Hepatocyte (in vitro differentiated cells): Measurements from ENCODE around the gene RPN2. TPM values are rescaled to one million over a fixed set of nuclear protein-coding genes. Genes with fewer than 3 reads are reported as not detected.

Source experiments
- DNase-seq: peaks from one replicate; pipeline ENCODE4 v3.0.0-alpha.2; 2016; ENCODE audit warnings: low spot score
- H2AFZ ChIP-seq: fragments of 200-600 bp; sonication (generic); 2 replicates; pipeline ENCODE4 v1.6.0; 2016; ENCODE audit warnings: antibody characterized with exemption, mild to moderate bottlenecking
- H3K27ac ChIP-seq: fragments of 200-600 bp; sonication (generic); 2 replicates; pipeline ENCODE4 v1.5.1; 2016; ENCODE audit warnings: mild to moderate bottlenecking
- H3K27me3 ChIP-seq: fragments of 200-600 bp; sonication (generic); 2 replicates; pipeline ENCODE4 v1.6.1; 2016
- H3K36me3 ChIP-seq: fragments of 200-600 bp; sonication (generic); replicated peaks from 2 replicates; pipeline ENCODE4 v1.5.1; 2016; ENCODE audit warnings: low read depth; ENCODE audit not compliant: insufficient read depth
- H3K4me1 ChIP-seq: fragments of 200-600 bp; sonication (generic); 2 replicates; pipeline ENCODE4 v1.5.1; 2016; ENCODE audit warnings: mild to moderate bottlenecking, moderate library complexity; ENCODE audit not compliant: insufficient read depth
- H3K4me2 ChIP-seq: fragments of 200-600 bp; sonication (generic); 2 replicates; pipeline ENCODE4 v1.6.0; 2016
- H3K4me3 ChIP-seq: fragments of 200-600 bp; sonication (generic); 2 replicates; pipeline ENCODE4 v1.5.1; 2016; ENCODE audit warnings: mild to moderate bottlenecking
- H3K79me2 ChIP-seq: fragments of 200-600 bp; sonication (generic); 2 replicates; pipeline ENCODE4 v1.6.0; 2017; ENCODE audit warnings: mild to moderate bottlenecking
- H3K9me2 ChIP-seq: fragments of 200-600 bp; sonication (generic); replicated peaks from 2 replicates; pipeline ENCODE4 v1.6.0; 2017; ENCODE audit warnings: mild to moderate bottlenecking; ENCODE audit not compliant: insufficient read depth
- H3K9me3 ChIP-seq: fragments of 200-600 bp; sonication (generic); 2 replicates; pipeline ENCODE4 v1.5.1; 2016; ENCODE audit warnings: low read depth, mild to moderate bottlenecking
- H4K20me1 ChIP-seq: fragments of 200-600 bp; sonication (generic); 2 replicates; pipeline ENCODE4 v1.6.0; 2016; ENCODE audit warnings: mild to moderate bottlenecking; ENCODE audit not compliant: insufficient read depth, poor library complexity, severe bottlenecking
- EZH2 ChIP-seq: fragments of 200-600 bp; sonication (generic); IDR thresholded peaks from 2 replicates; pipeline ENCODE4 v1.6.1; 2016; ENCODE audit warnings: antibody characterized with exemption, mild to moderate bottlenecking, borderline replicate concordance
- EZH2phosphoT487 ChIP-seq: fragments of 200-600 bp; sonication (generic); IDR thresholded peaks from one replicate; pipeline ENCODE4 v1.6.1; 2018; ENCODE audit warnings: antibody characterized with exemption, mild to moderate bottlenecking, low read depth, moderate library complexity; ENCODE audit not compliant: unreplicated experiment, severe bottlenecking
- WGBS: methylation state at CpG from one replicate; pipeline ENCODE4 v1.1.6; 2016; ENCODE audit warnings: low lambda C conversion rate; ENCODE audit errors: missing lambda C conversion rate; 5-methylcytosine and 5-hydroxymethylcytosine counted together
- polyA plus RNA-seq: library from polyadenylated mRNA; unstranded; fragments of >200 nt; fragmentation: Nextera tagmentation; extraction: Ambion mirVana; gene quantifications from 2 replicates; pipeline ENCODE4 v1.2.1, GENCODE V29; 2016
- total RNA-seq: library from RNA; depleted of rRNA; stranded (reverse); fragments of >200 nt; gene quantifications from 2 replicates; pipeline ENCODE4 v1.2.3, GENCODE V29; 2014
- TF ChIP-seq, protein P1 (sequence below): fragments of 200-600 bp; sonication (generic); IDR thresholded peaks from 2 replicates; pipeline ENCODE4 v1.5.1; 2016; ENCODE audit warnings: antibody characterized with exemption, mild to moderate bottlenecking; ENCODE audit not compliant: poor library complexity

Gene RPN2
- total and polyA plus RNA-seq, 2 experiments from 2014 or later, result 325 to 350 TPM

DNA sequence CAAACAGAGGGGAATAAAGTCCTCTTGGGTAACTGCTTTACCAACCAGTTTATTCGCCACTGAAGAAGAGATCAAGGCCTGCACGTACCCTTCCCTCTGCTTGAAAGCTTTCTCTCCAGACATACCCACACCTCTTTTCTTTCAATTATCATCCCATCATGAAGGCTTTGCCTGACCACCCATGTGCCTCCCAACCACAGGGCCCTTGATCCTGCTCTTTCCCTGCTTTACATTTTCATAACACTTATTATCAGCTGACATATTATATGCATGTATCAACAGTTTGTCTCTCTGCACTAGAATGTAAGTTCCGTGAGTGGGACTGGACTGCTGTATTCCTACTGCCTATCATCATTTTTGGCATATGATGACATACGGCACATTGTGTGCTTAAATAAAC is 20.9 kb upstream of the RPN2 start:
- 88% methylated on average over 4 of the region's 4 CpGs for WGBS
- Histone ChIP-seq H3K9me2 (no peaks in the 10 kb centered on the region), H2AFZ (no peak overlapping the region), H3K36me3 (no peaks in the 10 kb centered on the region), H3K27ac (no peak overlapping the region), H3K27me3 (no peaks in the 10 kb centered on the region), H3K4me3 (no peak overlapping the region), H4K20me1 (no peaks in the 10 kb centered on the region), H3K79me2 (no peaks in the 10 kb centered on the region), H3K9me3 (no peaks in the 10 kb centered on the region), H3K4me2 (no peak overlapping the region), H3K4me1 (no peaks in the 10 kb centered on the region)
- TF ChIP-seq EZH2 (no peak), EZH2phosphoT487 (no peak)
- TF ChIP-seq, protein P1, sequence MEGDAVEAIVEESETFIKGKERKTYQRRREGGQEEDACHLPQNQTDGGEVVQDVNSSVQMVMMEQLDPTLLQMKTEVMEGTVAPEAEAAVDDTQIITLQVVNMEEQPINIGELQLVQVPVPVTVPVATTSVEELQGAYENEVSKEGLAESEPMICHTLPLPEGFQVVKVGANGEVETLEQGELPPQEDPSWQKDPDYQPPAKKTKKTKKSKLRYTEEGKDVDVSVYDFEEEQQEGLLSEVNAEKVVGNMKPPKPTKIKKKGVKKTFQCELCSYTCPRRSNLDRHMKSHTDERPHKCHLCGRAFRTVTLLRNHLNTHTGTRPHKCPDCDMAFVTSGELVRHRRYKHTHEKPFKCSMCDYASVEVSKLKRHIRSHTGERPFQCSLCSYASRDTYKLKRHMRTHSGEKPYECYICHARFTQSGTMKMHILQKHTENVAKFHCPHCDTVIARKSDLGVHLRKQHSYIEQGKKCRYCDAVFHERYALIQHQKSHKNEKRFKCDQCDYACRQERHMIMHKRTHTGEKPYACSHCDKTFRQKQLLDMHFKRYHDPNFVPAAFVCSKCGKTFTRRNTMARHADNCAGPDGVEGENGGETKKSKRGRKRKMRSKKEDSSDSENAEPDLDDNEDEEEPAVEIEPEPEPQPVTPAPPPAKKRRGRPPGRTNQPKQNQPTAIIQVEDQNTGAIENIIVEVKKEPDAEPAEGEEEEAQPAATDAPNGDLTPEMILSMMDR, result no peak
- DNase-seq, result no peak

DNA sequence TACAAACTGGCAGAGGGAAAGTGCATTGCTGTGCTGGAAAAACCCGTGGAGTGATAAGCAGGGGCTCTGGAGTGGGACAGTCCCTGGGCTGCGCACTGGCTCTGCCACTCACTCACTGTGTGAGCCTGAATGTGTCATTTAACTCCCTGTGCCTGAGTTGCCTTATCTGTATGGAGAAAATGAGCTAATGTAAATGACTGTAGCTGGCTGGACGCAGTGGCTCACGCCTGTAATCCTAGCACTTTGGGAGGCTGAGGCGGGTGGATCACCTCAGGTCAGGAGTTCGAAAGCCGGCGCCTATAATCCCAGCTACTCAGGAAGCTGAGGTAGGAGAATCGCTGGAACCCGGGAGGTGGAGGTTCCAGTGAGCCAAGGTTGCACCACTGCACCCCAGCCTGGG is 18.4 kb upstream of the RPN2 start:
- no peak overlapping the region for H3K4me2 ChIP-seq
- H3K9me3 ChIP-seq, result no peaks in the 10 kb centered on the region
- no peak overlapping the region for H3K4me3 ChIP-seq
- no peaks in the 10 kb centered on the region for H3K4me1 ChIP-seq
- H2AFZ ChIP-seq, result no peak overlapping the region
- TF ChIP-seq EZH2 (no peak), EZH2phosphoT487 (no peak)
- TF ChIP-seq, protein P1, result no peak
- 79% methylated on average over 10 of the region's 10 CpGs for WGBS
- H3K27ac ChIP-seq, result no peak overlapping the region
- no peaks in the 10 kb centered on the region for H4K20me1 ChIP-seq
- no peaks in the 10 kb centered on the region for H3K36me3 ChIP-seq
- no peaks in the 10 kb centered on the region for H3K9me2 ChIP-seq
- no peak for DNase-seq
- H3K27me3 ChIP-seq, result no peaks in the 10 kb centered on the region
- H3K79me2 ChIP-seq, result no peaks in the 10 kb centered on the region

DNA sequence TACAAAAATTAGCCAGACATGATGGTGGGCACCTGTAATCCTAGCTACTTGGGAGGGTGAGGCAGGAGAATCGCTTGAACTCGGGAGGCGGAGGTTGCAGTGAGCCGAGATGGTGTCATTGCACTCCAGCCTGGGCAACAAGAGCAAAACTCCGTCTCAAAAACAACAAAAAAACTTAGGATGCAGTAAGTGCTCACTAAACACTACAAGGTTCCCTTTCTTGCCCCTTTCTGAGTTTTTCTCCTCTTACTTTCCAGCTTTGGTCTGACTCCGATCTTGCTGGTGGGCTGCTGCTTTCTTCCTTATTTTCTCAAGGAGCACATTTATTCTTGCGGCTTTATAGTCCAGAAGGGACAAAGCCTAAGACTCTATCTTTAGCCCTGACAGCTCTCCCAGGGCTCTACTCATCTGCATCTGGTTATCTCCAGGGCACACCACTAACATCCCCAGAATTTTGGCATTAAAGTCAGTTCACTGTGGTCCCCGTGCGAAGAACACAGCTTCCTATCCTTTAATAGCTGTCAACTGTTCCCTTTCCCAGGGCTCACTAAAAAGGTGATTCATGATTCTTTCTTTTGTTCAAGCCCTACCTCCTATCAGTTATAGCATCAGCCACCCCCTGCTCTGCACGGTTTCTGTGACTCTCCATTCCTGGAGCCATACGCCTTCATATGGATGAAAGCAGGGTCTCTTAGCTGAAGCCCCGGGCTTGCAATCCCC is 17.1 kb upstream of the RPN2 start:
- TF ChIP-seq, protein P1, result no peak
- TF ChIP-seq EZH2phosphoT487, result no peak
- no peak for TF ChIP-seq EZH2
- Histone ChIP-seq H3K9me2 (no peaks in the 10 kb centered on the region), H3K4me1 (no peaks in the 10 kb centered on the region), H3K36me3 (no peaks in the 10 kb centered on the region), H3K4me2 (no peak overlapping the region), H3K27ac (no peak overlapping the region), H3K4me3 (no peak overlapping the region), H2AFZ (no peak overlapping the region), H3K27me3 (no peaks in the 10 kb centered on the region), H3K79me2 (no peaks in the 10 kb centered on the region), H4K20me1 (no peaks in the 10 kb centered on the region), H3K9me3 (no peaks in the 10 kb centered on the region)
- no peak for DNase-seq
- WGBS, result 76% methylated on average over 12 of the region's 12 CpGs
